OCI-LY3 (cell line): ENCODE measurements around the gene AMBRA1.

Experiments used
- H2AFZ ChIP-seq: fragments of 200-600, 300-600 bp; shearing (Covaris generic); 2 replicates; pipeline ENCODE4 v1.6.0; 2014; ENCODE audit warnings: antibody characterized with exemption, low read depth, low read length
- H3K27ac ChIP-seq: fragments of 200-600, 300-600 bp; sonication (generic); 2 replicates; pipeline ENCODE4 v1.5.1; 2014; ENCODE audit warnings: mild to moderate bottlenecking, low read length, moderate library complexity, mixed read lengths
- H3K27me3 ChIP-seq: fragments of 200-600, 300-600 bp; sonication (generic); 2 replicates; pipeline ENCODE4 v1.6.1; 2014; ENCODE audit warnings: low read depth, low read length, mixed read lengths
- H3K36me3 ChIP-seq: fragments of 200-600, 300-600 bp; sonication (generic); replicated peaks from 2 replicates; pipeline ENCODE3; 2014; ENCODE audit warnings: low read depth, low read length, mixed read lengths
- H3K4me1 ChIP-seq: fragments of 300-600, 200-600 bp; sonication (generic); 2 replicates; pipeline ENCODE4 v1.6.1; 2014; ENCODE audit warnings: low read length, mixed read lengths
- H3K4me2 ChIP-seq: fragments of 200-600, 300-600 bp; sonication (generic); 2 replicates; pipeline ENCODE4 v1.6.1; 2014; ENCODE audit warnings: low read length, mixed read lengths
- H3K4me3 ChIP-seq: fragments of 300-600, 200-600 bp; sonication (generic); 2 replicates; pipeline ENCODE4 v1.5.1; 2014; ENCODE audit warnings: antibody characterized with exemption, mild to moderate bottlenecking, low read length, moderate library complexity
- H3K79me2 ChIP-seq: fragments of 300-600, 200-600 bp; shearing (Covaris generic); 2 replicates; pipeline ENCODE4 v1.6.1; 2014; ENCODE audit warnings: mild to moderate bottlenecking, low read length, mixed read lengths
- H3K9ac ChIP-seq: fragments of 300-600, 200-600 bp; shearing (Covaris generic); 2 replicates; pipeline ENCODE4 v1.6.0; 2014; ENCODE audit warnings: mild to moderate bottlenecking, low read length, moderate library complexity
- H3K9me3 ChIP-seq: fragments of 200-600, 300-600 bp; shearing (Covaris generic); 2 replicates; pipeline ENCODE4 v1.6.1; 2014; ENCODE audit warnings: low read length, mixed read lengths; ENCODE audit not compliant: insufficient read depth
- H4K20me1 ChIP-seq: fragments of 200-600, 300-600 bp; sonication (generic); 2 replicates; pipeline ENCODE4 v1.6.1; 2016; ENCODE audit warnings: low read length, mixed read lengths; ENCODE audit not compliant: insufficient read depth
- CTCF ChIP-seq: fragments of 200-600, 300-600 bp; sonication (generic); IDR thresholded peaks from 2 replicates; pipeline ENCODE4 v1.5.1; 2014; ENCODE audit warnings: antibody characterized with exemption, low read length, low read depth
- EZH2phosphoT487 ChIP-seq: fragments of 200-600 bp; shearing (Covaris generic); IDR thresholded peaks from 2 replicates; pipeline ENCODE4 v1.6.1; 2018; ENCODE audit warnings: antibody characterized with exemption, mixed run types, low read depth

Gene AMBRA1

GRCh38 chr11:46506483-46506791, 87.4 kb downstream of the AMBRA1 start:
- no peak for TF ChIP-seq EZH2phosphoT487
- Histone ChIP-seq H3K4me2 (no peak overlapping the region), H3K27ac (no peak overlapping the region), H4K20me1 (peaks cover 10% of the 10 kb centered on the region; the same call in 1 of the 2 replicates), H3K79me2 (no peaks in the 10 kb centered on the region), H3K9me3 (no peaks in the 10 kb centered on the region), H3K4me3 (no peak overlapping the region), H3K36me3 (peaks cover 12% of the 10 kb centered on the region), H2AFZ (no peak overlapping the region), H3K4me1 (peaks cover 12% of the 10 kb centered on the region), H3K27me3 (no peaks in the 10 kb centered on the region), H3K9ac (no peak overlapping the region)

- Histone ChIP-seq H3K4me2 (no peak overlapping the region), H3K9ac (no peak overlapping the region), H3K79me2 (no peaks in the 10 kb centered on the region), H2AFZ (no peak overlapping the region), H3K4me1 (peaks cover 12% of the 10 kb centered on the region), H3K27me3 (no peaks in the 10 kb centered on the region), H3K36me3 (peaks cover 15% of the 10 kb centered on the region), H3K4me3 (no peak overlapping the region), H3K9me3 (no peaks in the 10 kb centered on the region), H4K20me1 (peaks cover 10% of the 10 kb centered on the region; the same call in 1 of the 2 replicates), H3K27ac (no peak overlapping the region)
- no peak for TF ChIP-seq CTCF
- TF ChIP-seq EZH2phosphoT487: no peak
These were observed 87.9 kb downstream of the AMBRA1 start for GRCh38 chr11:46505741-46506482.

DNA sequence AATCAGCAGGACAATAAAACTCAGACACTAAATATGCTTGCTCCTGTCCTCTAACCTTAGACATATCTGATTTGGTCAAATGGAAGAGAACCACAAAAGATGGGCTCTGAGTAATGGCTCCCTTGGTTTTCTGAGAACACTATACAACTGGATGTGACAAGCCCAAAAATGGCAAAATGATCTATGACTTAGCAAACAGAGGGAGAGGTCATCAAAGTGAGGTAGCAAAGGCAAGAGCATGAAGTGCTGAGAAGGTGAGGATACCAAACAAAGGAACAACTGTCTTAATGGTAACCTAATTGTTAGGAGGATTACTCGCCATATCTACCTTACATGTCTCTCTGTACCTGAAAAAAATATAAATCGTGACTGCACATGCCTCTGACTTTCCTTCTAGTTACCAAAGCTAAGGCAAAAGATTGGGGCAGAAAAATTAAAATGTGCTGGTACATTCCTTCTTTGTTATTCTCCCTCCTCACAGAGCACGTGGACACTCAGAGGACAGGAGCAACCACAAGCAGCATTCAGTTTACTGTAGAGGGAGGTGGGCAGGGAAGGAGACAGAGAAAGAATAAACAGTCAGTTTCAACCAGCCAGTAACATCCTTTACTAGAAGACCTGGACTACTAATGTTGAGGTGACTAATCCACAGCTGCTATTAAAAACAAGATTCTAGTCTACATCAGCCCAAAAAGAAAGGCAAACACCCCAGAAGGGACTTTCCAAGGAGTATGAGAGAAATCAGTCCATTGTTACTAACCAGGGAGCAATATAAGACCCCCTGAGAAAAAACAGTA, 88.8 kb downstream of the AMBRA1 start:
- H3K4me2 ChIP-seq: no peak overlapping the region
- H3K36me3 ChIP-seq: peaks cover 18% of the 10 kb centered on the region
- H3K4me3 ChIP-seq: no peak overlapping the region
- no peaks in the 10 kb centered on the region for H3K9me3 ChIP-seq
- peaks cover 12% of the 10 kb centered on the region for H3K4me1 ChIP-seq
- H4K20me1 ChIP-seq: peaks cover 10% of the 10 kb centered on the region; the same call in 1 of the 2 replicates
- no peaks in the 10 kb centered on the region for H3K79me2 ChIP-seq
- TF ChIP-seq EZH2phosphoT487 (no peak), CTCF (no peak)
- H3K9ac ChIP-seq: no peak overlapping the region
- H2AFZ ChIP-seq: no peak overlapping the region
- H3K27me3 ChIP-seq: no peaks in the 10 kb centered on the region
- H3K27ac ChIP-seq: no peak overlapping the region

DNA sequence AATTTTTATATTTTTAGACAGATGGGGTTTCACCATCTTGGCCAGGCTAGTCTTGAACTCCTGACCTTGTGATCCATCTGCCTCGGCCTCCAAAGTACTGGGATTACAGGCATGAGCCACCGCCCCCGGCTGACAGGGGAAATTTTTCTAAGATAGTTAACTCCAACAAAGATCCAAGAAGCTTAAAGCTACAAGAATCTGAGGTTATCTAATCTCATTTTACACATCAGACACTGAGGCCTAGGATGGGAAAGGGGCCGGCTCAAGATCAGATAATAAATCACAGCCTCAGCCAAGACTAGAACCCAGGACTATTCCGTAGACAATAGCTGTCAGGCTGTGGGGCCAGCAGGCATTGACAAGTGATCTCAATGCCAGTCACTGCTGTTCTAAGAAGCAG, 94.0 kb downstream of the AMBRA1 start:
- no peaks in the 10 kb centered on the region for H3K9me3 ChIP-seq
- peaks cover 2% of the 10 kb centered on the region for H3K4me1 ChIP-seq
- H3K4me2 ChIP-seq: no peak overlapping the region
- H4K20me1 ChIP-seq: peaks cover under 1% of the 10 kb centered on the region; the same call in 1 of the 2 replicates
- H3K9ac ChIP-seq: no peak overlapping the region
- no peaks in the 10 kb centered on the region for H3K79me2 ChIP-seq
- H3K36me3 ChIP-seq: peaks cover 13% of the 10 kb centered on the region
- H2AFZ ChIP-seq: no peak overlapping the region
- TF ChIP-seq CTCF: no peak
- TF ChIP-seq EZH2phosphoT487: no peak
- no peak overlapping the region for H3K27ac ChIP-seq
- H3K27me3 ChIP-seq: no peaks in the 10 kb centered on the region
- no peak overlapping the region for H3K4me3 ChIP-seq
